Measurements from ENCODE around the gene STYXL1. TPM values are rescaled to one million over a fixed set of nuclear protein-coding genes. Genes with fewer than 3 reads are reported as not detected.
"Not testable (repeated sequence)": the region's sequence is repeated elsewhere in the genome, so short reads cannot be mapped to it uniquely, and the experiment has no call there.

The STYXL1 gene
- total RNA-seq, 1 experiment from 2014 or later, result 49.3 TPM

GRCh38 chr7:76023002-76023401, 24.8 kb downstream of the STYXL1 start:
- ChIA-PET POLR2A (interaction anchor here (1.0 kb wide), 1 partner anchor 25 kb away, joined by 3 read pairs; the partner anchor contains the start of genes MDH2 and STYXL1), CTCF (interaction anchor here (0.6 to 0.8 kb wide), 4 partner anchors 55 to 291 kb away, joined by 3 to 5 read pairs (median 3); no protein-coding TSS in a partner anchor)
- DNase-seq (ENCODE audit: unreplicated experiment), result no peak
- intact Hi-C loops (cut with micrococcal nuclease), result no loop called here
- Mint-ChIP-seq H3K9me3 (ENCODE audit: unreplicated experiment) (no peaks in the 10 kb centered on the region), H3K27ac (ENCODE audit: low read depth, unreplicated experiment) (no peak overlapping the region), H3K4me3 (ENCODE audit: unreplicated experiment) (no peak overlapping the region), H3K36me3 (ENCODE audit: insufficient read depth, unreplicated experiment) (peaks cover 52% of the 10 kb centered on the region), H3K4me1 (ENCODE audit: insufficient read depth, unreplicated experiment) (no peaks in the 10 kb centered on the region), H3K27me3 (ENCODE audit: insufficient read depth, unreplicated experiment) (no peaks in the 10 kb centered on the region)
- no peak for TF ChIP-seq CTCF (IDR thresholded peaks at IDR 0.05; ENCODE audit: unreplicated experiment)
- no TSS peak for BruUV-seq (replicated peaks)

- TF ChIP-seq CTCF (IDR thresholded peaks at IDR 0.05; ENCODE audit: unreplicated experiment), result no peak
- Mint-ChIP-seq H3K36me3 (ENCODE audit: insufficient read depth, unreplicated experiment) (peaks cover 51% of the 10 kb centered on the region), H3K27me3 (ENCODE audit: insufficient read depth, unreplicated experiment) (no peaks in the 10 kb centered on the region), H3K9me3 (ENCODE audit: unreplicated experiment) (no peaks in the 10 kb centered on the region), H3K4me1 (ENCODE audit: insufficient read depth, unreplicated experiment) (no peaks in the 10 kb centered on the region), H3K4me3 (ENCODE audit: unreplicated experiment) (no peak overlapping the region), H3K27ac (ENCODE audit: low read depth, unreplicated experiment) (no peak overlapping the region)
- DNase-seq (ENCODE audit: unreplicated experiment), result no peak
- ChIA-PET POLR2A (interaction anchor here (1.0 kb wide), 1 partner anchor 25 kb away, joined by 3 read pairs; the partner anchor contains the start of genes MDH2 and STYXL1), CTCF (interaction anchor here (0.5 to 5.7 kb wide), 7 partner anchors 14 to 502 kb away, joined by 3 to 45 read pairs (median 3); no protein-coding TSS in a partner anchor)
- intact Hi-C loops (cut with micrococcal nuclease), result no loop called here
- BruUV-seq (replicated peaks), result no TSS peak
These were observed 25.6 kb downstream of the STYXL1 start for GRCh38 chr7:76022026-76022780.

DNA sequence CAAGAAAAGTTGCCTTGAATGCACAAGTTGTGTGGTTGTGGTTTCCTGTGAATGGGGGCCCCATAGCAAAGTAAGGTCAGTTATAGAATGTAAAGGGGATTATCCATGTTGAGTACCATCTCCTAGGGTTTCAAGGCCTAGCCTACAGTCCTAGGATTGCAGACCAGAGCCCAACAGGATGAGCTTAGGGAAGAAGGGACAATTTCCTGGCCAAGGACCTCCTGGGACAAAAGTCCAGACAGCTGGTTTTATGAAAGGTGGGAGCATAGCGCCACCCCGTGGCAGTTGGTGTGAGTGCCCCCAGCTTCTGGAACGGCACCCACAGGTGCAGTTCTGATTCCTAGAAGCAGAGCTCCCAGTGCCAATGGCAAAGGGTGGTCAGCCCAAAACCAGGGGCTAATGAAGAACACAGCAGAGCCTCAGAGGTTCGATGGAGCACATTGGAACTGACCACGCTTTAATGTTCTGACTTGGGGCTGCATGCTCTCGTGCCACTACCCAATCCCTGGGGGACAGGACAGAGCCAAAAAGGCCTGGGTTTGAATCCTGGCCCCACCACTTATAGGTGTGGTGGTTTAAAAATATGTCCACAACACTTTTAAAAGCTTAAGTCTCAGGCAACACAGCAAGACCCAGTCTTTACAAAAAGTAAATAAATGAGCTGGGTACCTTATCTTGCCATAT, 27.6 kb downstream of the STYXL1 start:
- H3K27ac Mint-ChIP-seq (ENCODE audit: low read depth, unreplicated experiment), result no peak overlapping the region
- ChIA-PET CTCF (interaction anchor here (0.6 to 5.7 kb wide), 33 partner anchors 8 to 414 kb away, joined by 3 to 45 read pairs (median 4); partner anchors contain the start of genes MDH2 and STYXL1), POLR2A (interaction anchor here (1.2 kb wide), 2 partner anchors 10 to 154 kb away, joined by 4 to 5 read pairs; no protein-coding TSS in a partner anchor)
- no peaks in the 10 kb centered on the region for H3K27me3 Mint-ChIP-seq (ENCODE audit: insufficient read depth, unreplicated experiment)
- no peaks in the 10 kb centered on the region for H3K9me3 Mint-ChIP-seq (ENCODE audit: unreplicated experiment)
- peaks cover 38% of the 10 kb centered on the region for H3K36me3 Mint-ChIP-seq (ENCODE audit: insufficient read depth, unreplicated experiment)
- intact Hi-C loops (cut with micrococcal nuclease), result loop anchor here (1.0 kb wide), 2 partner anchors 154 to 244 kb away; no protein-coding TSS in a partner anchor
- H3K4me1 Mint-ChIP-seq (ENCODE audit: insufficient read depth, unreplicated experiment), result no peaks in the 10 kb centered on the region
- no TSS peak for BruUV-seq (replicated peaks)
- peak; percentile 81 for TF ChIP-seq CTCF (IDR thresholded peaks at IDR 0.05; ENCODE audit: unreplicated experiment)
- DNase-seq (ENCODE audit: unreplicated experiment), result peak; percentile 74
- H3K4me3 Mint-ChIP-seq (ENCODE audit: unreplicated experiment), result no peak overlapping the region

- BruUV-seq (replicated peaks); H3K27me3 Mint-ChIP-seq (ENCODE audit: insufficient read depth, unreplicated experiment); H3K4me1 Mint-ChIP-seq (ENCODE audit: insufficient read depth, unreplicated experiment); H3K9me3 Mint-ChIP-seq (ENCODE audit: unreplicated experiment); DNase-seq (ENCODE audit: unreplicated experiment); intact Hi-C loops (cut with micrococcal nuclease); H3K27ac Mint-ChIP-seq (ENCODE audit: low read depth, unreplicated experiment); POLR2A ChIA-PET; H3K4me3 Mint-ChIP-seq (ENCODE audit: unreplicated experiment): not testable (repeated sequence)
- H3K36me3 Mint-ChIP-seq (ENCODE audit: insufficient read depth, unreplicated experiment), result peaks cover 37% of the 10 kb centered on the region
- CTCF ChIA-PET, result interaction anchor here (0.9 to 5.7 kb wide), 4 partner anchors 13 to 153 kb away, joined by 3 to 45 read pairs (median 6); partner anchors contain the start of gene POR
These were observed 29.3 kb downstream of the STYXL1 start for GRCh38 chr7:76018520-76018919.
